ENCODE measurements around the gene AP4M1. TPM values are rescaled to one million over a fixed set of nuclear protein-coding genes. Genes with fewer than 3 reads are reported as not detected.

The AP4M1 gene
- total and polyA plus RNA-seq, 10 of the 15 experiments (the other 5 are each of a cell fraction or from before 2014, with no cell fraction given), result 0.77 to 16.1 (median 13.0) TPM

GRCh38 chr7:100091411-100092181 lies 9.8 kb upstream of the AP4M1 start (continued):
- TF ChIP-seq ZNF687 (IDR thresholded peaks at IDR 0.05) (no peak), SKIL (IDR thresholded peaks at IDR 0.05; ENCODE audit: low read depth, poor library complexity, severe bottlenecking) (no peak), RFX5 (IDR thresholded peaks at IDR 0.05; ENCODE audit: low read depth, low read length) (no peak), ZBTB11 (CRISPR knock-in tag; IDR thresholded peaks at IDR 0.05) (no peak), TARDBP (IDR thresholded peaks at IDR 0.05; ENCODE audit: borderline replicate concordance) (0 out of 2 replicates have a peak, but pooled peaks have one; percentile 22), ELK1 (IDR thresholded peaks at IDR 0.05; ENCODE audit: low read depth, low read length) (no peak), KDM1A (IDR thresholded peaks at IDR 0.05; ENCODE audit: borderline replicate concordance) (no peak), IKZF2 (IDR thresholded peaks at IDR 0.05) (no peak), RAD51 (IDR thresholded peaks at IDR 0.05) (no peak), CBX5 (IDR thresholded peaks at IDR 0.05; ENCODE audit: low read depth) (no peak), HCFC1 (IDR thresholded peaks at IDR 0.05; ENCODE audit: low read length) (no peak), HSF1 (IDR thresholded peaks at IDR 0.05; ENCODE audit: low read depth, low read length) (no peak), RELA (IDR thresholded peaks at IDR 0.05; ENCODE audit: borderline replicate concordance, partially characterized antibody) (no peak), MXI1 (IDR thresholded peaks at IDR 0.05; ENCODE audit: low read depth, low read length) (no peak)
